BLaER1 treated with 17β-estradiol and CSF1 and Interleukin-3, amounts not matched to agents 10 nM and 100 nM (cell line): ENCODE measurements around the gene MTR.

ENCODE experiments used
- H3K27ac ChIP-seq, 11 experiments: shearing (Covaris generic); formaldehyde crosslinking; 2 replicates each; pipeline ENCODE4 v1.8.1; 2022
- H3K27me3 ChIP-seq, 11 experiments: shearing (Covaris generic); formaldehyde crosslinking; 2 replicates each; pipeline ENCODE4 v1.8.1; 2022
- H3K36me3 ChIP-seq, 11 experiments: shearing (Covaris generic); formaldehyde crosslinking; 2 replicates each; pipeline ENCODE4 v1.8.1; 2022
- H3K4me1 ChIP-seq, 10 experiments: shearing (Covaris generic); formaldehyde crosslinking; 2 replicates each; pipeline ENCODE4 v1.8.1; 2022
- H3K4me2 ChIP-seq, 11 experiments: shearing (Covaris generic); formaldehyde crosslinking; 2 replicates each; pipeline ENCODE4 v1.8.1; 2022
- H3K4me3 ChIP-seq, 10 experiments: shearing (Covaris generic); formaldehyde crosslinking; 2 replicates each; pipeline ENCODE4 v1.8.1; 2022
- H3K9ac ChIP-seq, 11 experiments: shearing (Covaris generic); formaldehyde crosslinking; 2 replicates each; pipeline ENCODE4 v1.8.1; 2022
- H3K9me3 ChIP-seq, 11 experiments: shearing (Covaris generic); formaldehyde crosslinking; replicated peaks in 1 of 11; 2 replicates each; pipeline ENCODE4 v1.8.1; 2022
- H4K20me1 ChIP-seq, 11 experiments: shearing (Covaris generic); formaldehyde crosslinking; 2 replicates each; pipeline ENCODE4 v1.8.1; 2022
- Cebpa-rat ChIP-seq, 11 experiments: shearing (Covaris generic); IDR thresholded peaks; 2 replicates each; pipeline ENCODE4 v1.8.1; 2022

Gene MTR

DNA sequence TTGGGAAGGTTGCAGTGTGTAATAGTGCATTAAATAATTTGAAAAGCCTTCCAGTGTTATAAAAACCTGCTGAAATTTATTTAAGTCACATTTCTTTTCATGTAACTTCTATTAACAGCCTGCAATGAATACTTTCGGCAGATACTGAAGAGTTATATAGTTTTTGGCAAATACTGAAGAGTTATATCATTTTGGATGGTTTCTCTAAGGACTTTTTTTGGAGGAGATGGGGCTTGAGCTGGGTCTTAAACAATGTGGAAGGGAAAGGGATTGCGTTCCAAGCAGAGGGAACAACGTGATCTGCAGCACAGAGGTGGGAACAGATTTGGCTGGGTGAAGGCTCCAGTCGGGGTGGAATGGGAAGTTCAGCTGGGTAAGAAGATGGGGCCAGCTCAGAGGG lies 39.8 kb downstream of the MTR start:
- Histone ChIP-seq H3K27ac (no peak overlapping the region), H3K27me3 (no peaks in the 10 kb centered on the region), H3K4me1 (peaks cover 0 to 12% (median 0%) of the 10 kb centered on the region in 10 experiments; a peak in 5 of 20 replicates), H3K4me3 (no peak overlapping the region), H3K4me2 (no peak overlapping the region), H3K9ac (no peak overlapping the region), H3K36me3 (peaks cover 96 to 100% (median 100%) of the 10 kb centered on the region in 11 experiments), H3K9me3 (no peaks in the 10 kb centered on the region), H4K20me1 (no peaks in the 10 kb centered on the region)
- no peak for TF ChIP-seq Cebpa-rat (IDR thresholded peaks at IDR 0.05)

DNA sequence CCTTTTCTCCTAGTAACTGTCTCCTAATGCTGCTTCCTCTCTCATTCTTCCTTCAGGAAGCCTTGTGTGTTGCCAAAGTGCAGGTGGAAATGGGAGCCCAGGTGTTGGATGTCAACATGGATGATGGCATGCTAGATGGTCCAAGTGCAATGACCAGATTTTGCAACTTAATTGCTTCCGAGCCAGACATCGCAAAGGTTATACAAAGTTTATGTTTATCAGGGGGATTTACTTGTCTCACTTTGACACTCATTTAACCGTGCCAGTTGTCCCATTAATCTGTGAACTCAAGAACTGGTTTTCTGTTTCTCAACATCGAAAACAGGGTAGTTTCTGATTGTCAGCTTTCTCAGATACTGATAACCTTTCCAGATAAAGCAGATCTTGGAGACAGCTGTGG lies 40.4 kb downstream of the MTR start:
- no peak overlapping the region for H3K9ac ChIP-seq
- H3K27me3 ChIP-seq = no peaks in the 10 kb centered on the region
- H3K4me2 ChIP-seq = no peak overlapping the region
- H3K27ac ChIP-seq = no peak overlapping the region
- no peaks in the 10 kb centered on the region for H3K9me3 ChIP-seq
- no peaks in the 10 kb centered on the region for H4K20me1 ChIP-seq
- H3K4me3 ChIP-seq = no peak overlapping the region
- TF ChIP-seq Cebpa-rat (IDR thresholded peaks at IDR 0.05) = no peak
- peaks cover 96 to 100% (median 100%) of the 10 kb centered on the region in 11 experiments for H3K36me3 ChIP-seq
- H3K4me1 ChIP-seq = peaks cover 0 to 12% (median 0%) of the 10 kb centered on the region in 10 experiments; a peak in 5 of 20 replicates

- H3K9ac ChIP-seq = no peak overlapping the region
- peak overlapping the region in 3 of 11 experiments; percentile 16 to 38 (median 27); a peak in 2 of 22 replicates for H3K4me2 ChIP-seq
- no peaks in the 10 kb centered on the region for H3K9me3 ChIP-seq
- peaks cover 0 to 12% (median 0%) of the 10 kb centered on the region in 10 experiments; a peak in 5 of 20 replicates for H3K4me1 ChIP-seq
- no peak for TF ChIP-seq Cebpa-rat (IDR thresholded peaks at IDR 0.05)
- no peak overlapping the region for H3K4me3 ChIP-seq
- H3K36me3 ChIP-seq = peaks cover 96 to 100% (median 100%) of the 10 kb centered on the region in 11 experiments
- no peaks in the 10 kb centered on the region for H3K27me3 ChIP-seq
- 0 out of 22 replicates have a peak overlapping the region, but pooled peaks of 1 of the 11 experiments have one; percentile 14 for H3K27ac ChIP-seq
- H4K20me1 ChIP-seq = no peaks in the 10 kb centered on the region
These were observed 41.1 kb downstream of the MTR start for GRCh38 chr1:236836157-236836556.

DNA sequence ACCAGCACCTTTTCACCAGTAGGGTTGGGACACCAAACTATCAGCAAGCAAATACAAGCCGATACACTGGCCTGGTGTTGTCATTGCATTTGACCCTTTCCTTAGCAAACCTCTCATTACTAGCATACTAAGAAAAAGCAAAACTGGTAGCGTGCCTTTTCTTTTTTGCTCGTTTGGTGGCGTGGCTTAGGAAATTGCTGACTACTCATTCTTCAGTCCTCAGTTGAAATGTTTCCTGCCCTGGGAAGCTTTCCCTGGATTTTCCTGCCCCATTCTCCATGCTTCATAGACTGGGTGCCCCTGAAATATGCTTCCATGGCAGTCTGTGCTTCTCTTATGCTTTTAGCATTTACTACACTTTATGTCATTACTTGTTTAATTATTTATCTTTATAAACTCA lies 42.0 kb downstream of the MTR start:
- Histone ChIP-seq H3K4me2 (no peak overlapping the region), H3K27me3 (no peaks in the 10 kb centered on the region), H3K36me3 (peaks cover 95 to 100% (median 100%) of the 10 kb centered on the region in 11 experiments), H3K9me3 (no peaks in the 10 kb centered on the region), H3K4me1 (peaks cover 0 to 12% (median 0%) of the 10 kb centered on the region in 10 experiments; a peak in 5 of 20 replicates), H3K9ac (no peak overlapping the region), H3K4me3 (no peak overlapping the region), H3K27ac (no peak overlapping the region), H4K20me1 (no peaks in the 10 kb centered on the region)
- TF ChIP-seq Cebpa-rat (IDR thresholded peaks at IDR 0.05) = no peak

GRCh38 chr1:236837897-236838296 lies 42.8 kb downstream of the MTR start:
- H4K20me1 ChIP-seq = no peaks in the 10 kb centered on the region
- no peak for TF ChIP-seq Cebpa-rat (IDR thresholded peaks at IDR 0.05)
- H3K36me3 ChIP-seq = peaks cover 90 to 100% (median 99%) of the 10 kb centered on the region in 11 experiments
- H3K4me2 ChIP-seq = no peak overlapping the region
- no peak overlapping the region for H3K27ac ChIP-seq
- H3K4me1 ChIP-seq = peaks cover 0 to 12% (median 0%) of the 10 kb centered on the region in 10 experiments; a peak in 5 of 20 replicates
- no peaks in the 10 kb centered on the region for H3K9me3 ChIP-seq
- H3K4me3 ChIP-seq = no peak overlapping the region
- H3K9ac ChIP-seq = no peak overlapping the region
- no peaks in the 10 kb centered on the region for H3K27me3 ChIP-seq

DNA sequence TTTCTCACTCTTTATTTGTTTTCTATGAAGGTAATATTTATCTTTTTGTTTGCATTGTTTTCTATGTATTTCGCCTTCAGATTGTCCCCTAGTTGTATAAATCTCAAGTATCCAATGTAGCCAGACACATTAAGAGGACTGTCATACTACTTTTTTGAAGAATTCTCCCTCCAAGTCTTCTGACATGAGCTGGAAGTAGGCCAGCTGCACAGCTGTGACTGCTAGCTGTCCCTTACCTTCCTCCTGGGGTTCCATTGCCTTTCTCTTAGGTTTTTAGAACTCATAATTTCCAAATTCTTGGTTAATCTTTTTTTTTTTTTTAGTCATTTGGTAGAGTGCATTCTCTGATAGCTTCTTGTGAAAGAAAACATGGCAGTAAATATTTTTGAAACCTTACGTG lies 46.2 kb downstream of the MTR start:
- H3K4me1 ChIP-seq = peaks cover 0 to 4% (median 0%) of the 10 kb centered on the region in 10 experiments; a peak in 5 of 20 replicates
- no peak overlapping the region for H3K27ac ChIP-seq
- no peaks in the 10 kb centered on the region for H3K9me3 ChIP-seq
- H3K27me3 ChIP-seq = no peaks in the 10 kb centered on the region
- no peak overlapping the region for H3K9ac ChIP-seq
- TF ChIP-seq Cebpa-rat (IDR thresholded peaks at IDR 0.05) = no peak
- H4K20me1 ChIP-seq = peaks cover 0 to 12% (median 0%) of the 10 kb centered on the region in 11 experiments; a peak in 1 of 22 replicates
- no peak overlapping the region for H3K4me3 ChIP-seq
- peaks cover 78 to 99% (median 95%) of the 10 kb centered on the region in 11 experiments for H3K36me3 ChIP-seq
- no peak overlapping the region for H3K4me2 ChIP-seq

GRCh38 chr1:236844499-236845271 lies 49.6 kb downstream of the MTR start:
- Histone ChIP-seq H3K4me3 (no peak overlapping the region), H3K27ac (no peak overlapping the region), H3K4me2 (no peak overlapping the region), H3K9me3 (no peaks in the 10 kb centered on the region), H4K20me1 (peaks cover 0 to 12% (median 0%) of the 10 kb centered on the region in 11 experiments; a peak in 1 of 22 replicates), H3K27me3 (no peaks in the 10 kb centered on the region), H3K9ac (no peak overlapping the region), H3K36me3 (peaks cover 73 to 99% (median 92%) of the 10 kb centered on the region in 11 experiments), H3K4me1 (peaks cover 6 to 23% (median 12%) of the 10 kb centered on the region in 10 experiments; a peak in 15 of 20 replicates)
- TF ChIP-seq Cebpa-rat (IDR thresholded peaks at IDR 0.05) = no peak

- Histone ChIP-seq H3K4me2 (no peak overlapping the region), H3K9ac (no peak overlapping the region), H3K27ac (no peak overlapping the region), H3K9me3 (no peaks in the 10 kb centered on the region), H4K20me1 (peaks cover 0 to 12% (median 0%) of the 10 kb centered on the region in 11 experiments; a peak in 1 of 22 replicates), H3K4me3 (no peak overlapping the region), H3K4me1 (peaks cover 6 to 23% (median 12%) of the 10 kb centered on the region in 10 experiments; a peak in 15 of 20 replicates), H3K27me3 (no peaks in the 10 kb centered on the region), H3K36me3 (peaks cover 75 to 99% (median 92%) of the 10 kb centered on the region in 11 experiments)
- no peak for TF ChIP-seq Cebpa-rat (IDR thresholded peaks at IDR 0.05)
These were observed 50.7 kb downstream of the MTR start for GRCh38 chr1:236845830-236846229.

DNA sequence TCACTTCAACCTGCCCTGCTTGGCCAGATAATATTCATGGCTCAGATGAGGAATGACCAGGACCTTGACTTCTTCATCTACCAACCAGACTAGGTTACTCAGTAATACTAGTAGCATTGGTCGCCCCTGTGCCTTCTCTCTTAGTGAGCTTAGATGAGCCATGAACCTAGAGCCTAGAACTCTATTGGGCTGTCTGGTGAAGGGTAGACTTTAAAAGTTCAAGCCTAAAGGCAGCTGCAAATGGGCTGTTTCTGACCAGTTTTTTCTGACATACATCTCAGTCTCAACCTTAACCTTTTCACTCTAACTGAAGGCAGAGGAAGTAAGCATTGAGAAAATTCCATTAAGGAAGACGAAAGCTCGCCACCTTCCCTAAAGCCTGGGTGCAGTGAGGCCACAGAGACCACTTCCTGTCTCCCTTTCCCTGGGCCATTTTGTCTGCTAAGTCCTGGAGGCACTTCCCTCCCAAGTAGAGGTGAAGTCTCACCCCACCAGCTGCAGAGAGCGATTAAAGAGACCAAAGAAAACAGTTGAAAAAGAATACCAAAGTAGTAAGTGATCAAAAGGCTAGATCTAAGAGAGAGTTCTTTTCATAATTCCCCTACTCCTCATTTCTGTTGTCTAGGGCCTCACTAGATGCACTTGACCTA lies 53.3 kb downstream of the MTR start:
- H3K4me2 ChIP-seq = peak overlapping the region in 7 of 11 experiments; percentile 0 to 52 (median 38); a peak in 12 of 22 replicates
- H3K4me1 ChIP-seq = peaks cover 6 to 23% (median 12%) of the 10 kb centered on the region in 10 experiments; a peak in 15 of 20 replicates
- TF ChIP-seq Cebpa-rat (IDR thresholded peaks at IDR 0.05) = no peak
- H3K27me3 ChIP-seq = no peaks in the 10 kb centered on the region
- peaks cover 0 to 12% (median 0%) of the 10 kb centered on the region in 11 experiments; a peak in 1 of 22 replicates for H4K20me1 ChIP-seq
- no peak overlapping the region for H3K9ac ChIP-seq
- peaks cover 79 to 99% (median 95%) of the 10 kb centered on the region in 11 experiments for H3K36me3 ChIP-seq
- H3K9me3 ChIP-seq = no peaks in the 10 kb centered on the region
- H3K27ac ChIP-seq = no peak overlapping the region
- no peak overlapping the region for H3K4me3 ChIP-seq
